SK-N-SH (cell line): ENCODE measurements around the gene ZNF18. TPM values are rescaled to one million over a fixed set of nuclear protein-coding genes. Genes with fewer than 3 reads are reported as not detected.

ENCODE experiments used
- CTCF ChIA-PET: fragments of 300-600, 350-600 bp; formaldehyde crosslinking; extraction: SDS; loops from one replicate; lab custom pipeline; 2021; lab: Yijun Ruan, JAX
- POLR2A ChIA-PET: fragments of 350-600 bp; sonication (Branson Sonifier 250); formaldehyde crosslinking; extraction: SDS; loops from one replicate; lab custom pipeline; 2020; ENCODE audit warnings: antibody characterized with exemption, inconsistent platforms; lab: Yijun Ruan, JAX
- DNase-seq: peaks from one replicate; pipeline ENCODE4 v3.0.0; 2012
- H2AFZ ChIP-seq: fragments of 200-600 bp; sonication (generic); 2 replicates; pipeline ENCODE4 v1.8.1; 2016; ENCODE audit warnings: antibody characterized with exemption, mild to moderate bottlenecking, low read depth
- H3F3A ChIP-seq: fragments of 200-600 bp; sonication (generic); replicated peaks from 2 replicates; pipeline ENCODE3; 2016; ENCODE audit warnings: antibody characterized with exemption, mild to moderate bottlenecking; ENCODE audit not compliant: insufficient read depth
- H3K27ac ChIP-seq, 2 experiments: fragments of 200-500 bp in 1 of 2; fragments of 200-600 bp in 1 of 2; sonication (Bioruptor generic) in 1 of 2; sonication (generic), shearing (Covaris generic) in 1 of 2; 2 replicates each; pipeline versions ENCODE4 v1.5.1 to v1.6.1; 2014 to 2016; ENCODE audit warnings: low read depth in 2 of 2, inconsistent platforms in 1 of 2, low read length in 1 of 2, mild to moderate bottlenecking in 1 of 2, mixed read lengths in 1 of 2
- H3K27me3 ChIP-seq: fragments of 200-600 bp; sonication (generic), shearing (Covaris generic); 2 replicates; pipeline ENCODE4 v1.6.1; 2016; ENCODE audit warnings: mixed run types; ENCODE audit not compliant: insufficient read depth
- H3K36me3 ChIP-seq, 2 experiments: fragments of 200-500 bp in 1 of 2; fragments of 200-600 bp in 1 of 2; sonication (Bioruptor generic) in 1 of 2; sonication (generic) in 1 of 2; replicated peaks in 1 of 2; 2 replicates each; pipeline versions ENCODE3 to v1.5.1; 2014 to 2016; ENCODE audit warnings: low read length in 1 of 2, mild to moderate bottlenecking in 1 of 2; ENCODE audit not compliant: insufficient read depth in 2 of 2, control insufficient read depth in 1 of 2
- H3K4me1 ChIP-seq, 2 experiments: fragments of 200-500 bp in 1 of 2; fragments of 200-600 bp in 1 of 2; sonication (Bioruptor generic) in 1 of 2; sonication (generic), shearing (Covaris generic) in 1 of 2; 2 replicates each; pipeline versions ENCODE4 v1.5.1 to v1.6.1; 2014 to 2016; ENCODE audit warnings: low read depth in 1 of 2, low read length in 1 of 2, mixed run types in 1 of 2; ENCODE audit not compliant: insufficient read depth in 2 of 2, control insufficient read depth in 1 of 2
- H3K4me2 ChIP-seq: fragments of 200-600 bp; sonication (generic), shearing (Covaris generic); 2 replicates; pipeline ENCODE4 v1.6.1; 2017; ENCODE audit warnings: mixed run types
- H3K4me3 ChIP-seq, 2 experiments: fragments of 200-500 bp in 1 of 2; fragments of 200-600 bp in 1 of 2; sonication (Bioruptor generic) in 1 of 2; sonication (generic), shearing (Covaris generic) in 1 of 2; 2 replicates each; pipeline versions ENCODE4 v1.5.1 to v1.8.1; 2014 to 2016; ENCODE audit warnings: low read depth in 2 of 2, inconsistent platforms in 1 of 2, low read length in 1 of 2, mild to moderate bottlenecking in 1 of 2, mixed read lengths in 1 of 2, moderate library complexity in 1 of 2
- H3K79me2 ChIP-seq: fragments of 200-600 bp; sonication (generic); 2 replicates; pipeline ENCODE4 v1.8.1; 2017; ENCODE audit warnings: mild to moderate bottlenecking; ENCODE audit not compliant: insufficient read depth
- H3K9ac ChIP-seq: fragments of 200-600 bp; sonication (generic); 2 replicates; pipeline ENCODE4 v1.6.1; 2017; ENCODE audit warnings: mixed run types
- H3K9me2 ChIP-seq: fragments of 200-600 bp; sonication (generic); 2 replicates; pipeline ENCODE4 v1.6.1; 2017; ENCODE audit warnings: mixed run types
- H3K9me3 ChIP-seq: fragments of 200-600 bp; sonication (generic); 2 replicates; pipeline ENCODE4 v1.6.1; 2017; ENCODE audit warnings: mixed run types, mild to moderate bottlenecking, moderate library complexity
- H4K20me1 ChIP-seq: fragments of 200-600 bp; sonication (generic); 2 replicates; pipeline ENCODE4 v1.6.1; 2017; ENCODE audit warnings: mild to moderate bottlenecking, mixed run types; ENCODE audit not compliant: insufficient read depth
- IRF3 ChIP-seq: fragments of 150-350 bp; IDR thresholded peaks from 2 replicates; pipeline ENCODE4 v1.6.1; 2016; ENCODE audit warnings: mild to moderate bottlenecking, low read depth, low read length
- JUND ChIP-seq: IDR thresholded peaks from 2 replicates; pipeline ENCODE4 v1.4.0; 2012
- MEF2A ChIP-seq: IDR thresholded peaks from 2 replicates; pipeline ENCODE4 v1.4.0; 2012; ENCODE audit warnings: low read depth, borderline replicate concordance
- MXI1 ChIP-seq: IDR thresholded peaks from 2 replicates; pipeline ENCODE4 v1.6.1; 2012; ENCODE audit warnings: mild to moderate bottlenecking, low read depth, low read length, improper control_type of control experiment
- RCOR1 ChIP-seq: fragments of 150-350 bp; IDR thresholded peaks from 2 replicates; pipeline ENCODE4 v1.6.1; 2017; ENCODE audit warnings: antibody characterized with exemption, low read length
- RFX5 ChIP-seq: IDR thresholded peaks from 2 replicates; pipeline ENCODE4 v1.6.1; 2012; ENCODE audit warnings: mild to moderate bottlenecking, improper control_type of control experiment, low read length
- SMC3 ChIP-seq: IDR thresholded peaks from 2 replicates; pipeline ENCODE4 v1.6.1; 2012; ENCODE audit warnings: low read depth, low read length, improper control_type of control experiment
- TAF1 ChIP-seq: IDR thresholded peaks from 2 replicates; pipeline ENCODE4 v1.6.1; 2012; ENCODE audit warnings: low read depth, mild to moderate bottlenecking, low read length, moderate library complexity, borderline replicate concordance
- WGBS: methylation state at CpG from one replicate; pipeline ENCODE4 v1.1.6; 2017; ENCODE audit warnings: low lambda C conversion rate; 5-methylcytosine and 5-hydroxymethylcytosine counted together
- polyA plus RNA-seq, 3 experiments: library from polyadenylated mRNA; depleted of rRNA; stranded (reverse); fragments of >200 nt; gene quantifications; 2 replicates each; pipeline ENCODE4 v1.2.3, GENCODE V29; 2012
- TF ChIP-seq, protein P1 (sequence below): IDR thresholded peaks from 2 replicates; pipeline ENCODE4 v1.4.0; 2012; ENCODE audit warnings: low read depth, borderline replicate concordance
- TF ChIP-seq, protein P2 (sequence below): IDR thresholded peaks from 2 replicates; pipeline ENCODE4 v1.4.0; 2012; ENCODE audit warnings: low read depth
- TF ChIP-seq, protein P3 (sequence below): IDR thresholded peaks from 2 replicates; pipeline ENCODE4; 2012

ZNF18 gene
- polyA plus RNA-seq, 1 of the 3 experiments (the other 2 are of a cell fraction): 3.2 TPM

DNA sequence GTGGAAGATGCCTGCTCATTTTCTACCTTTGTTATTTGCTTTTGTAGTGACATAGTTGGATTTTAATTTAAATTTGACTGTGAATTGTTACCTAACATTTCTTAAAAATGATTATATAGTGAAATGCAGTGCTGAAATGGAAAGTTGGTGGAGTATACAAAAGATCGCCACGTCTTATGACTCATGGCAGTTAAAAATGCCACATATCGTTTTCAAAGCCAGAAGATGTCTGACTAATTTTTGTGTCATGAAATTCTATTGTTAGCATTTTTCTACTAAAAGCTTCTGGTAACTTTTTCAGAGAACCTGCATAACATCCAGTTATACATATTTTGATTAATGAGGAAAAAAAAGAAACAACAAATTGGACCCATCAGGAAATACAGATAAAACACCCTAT lies 44.0 kb upstream of the ZNF18 start (continued):
- TF ChIP-seq, protein P1, sequence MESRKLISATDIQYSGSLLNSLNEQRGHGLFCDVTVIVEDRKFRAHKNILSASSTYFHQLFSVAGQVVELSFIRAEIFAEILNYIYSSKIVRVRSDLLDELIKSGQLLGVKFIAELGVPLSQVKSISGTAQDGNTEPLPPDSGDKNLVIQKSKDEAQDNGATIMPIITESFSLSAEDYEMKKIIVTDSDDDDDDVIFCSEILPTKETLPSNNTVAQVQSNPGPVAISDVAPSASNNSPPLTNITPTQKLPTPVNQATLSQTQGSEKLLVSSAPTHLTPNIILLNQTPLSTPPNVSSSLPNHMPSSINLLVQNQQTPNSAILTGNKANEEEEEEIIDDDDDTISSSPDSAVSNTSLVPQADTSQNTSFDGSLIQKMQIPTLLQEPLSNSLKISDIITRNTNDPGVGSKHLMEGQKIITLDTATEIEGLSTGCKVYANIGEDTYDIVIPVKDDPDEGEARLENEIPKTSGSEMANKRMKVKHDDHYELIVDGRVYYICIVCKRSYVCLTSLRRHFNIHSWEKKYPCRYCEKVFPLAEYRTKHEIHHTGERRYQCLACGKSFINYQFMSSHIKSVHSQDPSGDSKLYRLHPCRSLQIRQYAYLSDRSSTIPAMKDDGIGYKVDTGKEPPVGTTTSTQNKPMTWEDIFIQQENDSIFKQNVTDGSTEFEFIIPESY: no peak
- peak; percentile 71; the same call in 1 of the 2 replicates for TF ChIP-seq MEF2A
- no peak for TF ChIP-seq RCOR1
- TF ChIP-seq, protein P2, sequence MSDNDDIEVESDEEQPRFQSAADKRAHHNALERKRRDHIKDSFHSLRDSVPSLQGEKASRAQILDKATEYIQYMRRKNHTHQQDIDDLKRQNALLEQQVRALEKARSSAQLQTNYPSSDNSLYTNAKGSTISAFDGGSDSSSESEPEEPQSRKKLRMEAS: no peak
- no peak for TF ChIP-seq SMC3
- no peak for TF ChIP-seq RFX5
- TF ChIP-seq JUND: peak; percentile 76
- TF ChIP-seq, protein P3, sequence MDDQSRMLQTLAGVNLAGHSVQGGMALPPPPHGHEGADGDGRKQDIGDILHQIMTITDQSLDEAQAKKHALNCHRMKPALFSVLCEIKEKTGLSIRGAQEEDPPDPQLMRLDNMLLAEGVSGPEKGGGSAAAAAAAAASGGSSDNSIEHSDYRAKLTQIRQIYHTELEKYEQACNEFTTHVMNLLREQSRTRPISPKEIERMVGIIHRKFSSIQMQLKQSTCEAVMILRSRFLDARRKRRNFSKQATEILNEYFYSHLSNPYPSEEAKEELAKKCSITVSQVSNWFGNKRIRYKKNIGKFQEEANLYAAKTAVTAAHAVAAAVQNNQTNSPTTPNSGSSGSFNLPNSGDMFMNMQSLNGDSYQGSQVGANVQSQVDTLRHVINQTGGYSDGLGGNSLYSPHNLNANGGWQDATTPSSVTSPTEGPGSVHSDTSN: peak; percentile 84
- TF ChIP-seq MXI1: no peak
- TF ChIP-seq, all 33 proteins: peak for 9

GRCh38 chr17:12040478-12040877 lies 43.2 kb upstream of the ZNF18 start:
- Histone ChIP-seq H3K27me3 (no peaks in the 10 kb centered on the region), H3K9ac (no peak overlapping the region), H2AFZ (no peak overlapping the region), H3K4me1 (peaks cover 0 to 9% of the 10 kb centered on the region in 2 experiments; a peak in 2 of 4 replicates), H3K79me2 (peaks cover 94% of the 10 kb centered on the region), H3K4me3 (no peak overlapping the region), H3K9me3 (no peaks in the 10 kb centered on the region), H4K20me1 (peaks cover 75% of the 10 kb centered on the region), H3F3A (peaks cover 15% of the 10 kb centered on the region), H3K4me2 (0 out of 2 replicates have a peak overlapping the region, but pooled peaks have one; percentile 51), H3K36me3 (no peaks in the 10 kb centered on the region), H3K9me2 (no peaks in the 10 kb centered on the region), H3K27ac (peak overlapping the region in 1 of 2 experiments; percentile 69; a peak in 1 of 4 replicates)
- DNase-seq: no peak
- WGBS: 78% methylated on average over 3 of the region's 3 CpGs
- ChIA-PET POLR2A (no interaction called here), CTCF (no interaction called here)
- TF ChIP-seq, protein P2: no peak
- TF ChIP-seq TAF1 (no peak), IRF3 (no peak)
